ENCODE data around the gene ADIPOR2.

The ADIPOR2 gene

GRCh38 chr12:1812650-1813302 is 121.9 kb downstream of the ADIPOR2 start:
- no peak overlapping the region for H3K27ac ChIP-seq (ENCODE audit: poor library complexity, severe bottlenecking)
- H3K4me1 ChIP-seq (ENCODE audit: insufficient read depth, poor library complexity, severe bottlenecking) = no peaks in the 10 kb centered on the region
- DNase-seq (ENCODE audit: low spot score) (no peak), ATAC-seq (ENCODE audit: low read depth) (peak; percentile 49; the same call in 2 of the 3 replicates)
- H3K27me3 ChIP-seq (ENCODE audit: insufficient read depth, poor library complexity, severe bottlenecking) = peaks cover 24% of the 10 kb centered on the region
- no peaks in the 10 kb centered on the region for H3K36me3 ChIP-seq (ENCODE audit: low read depth)
- no peak overlapping the region for H3K4me3 ChIP-seq (ENCODE audit: severe bottlenecking)
- no peak for TF ChIP-seq CTCF (IDR thresholded peaks at IDR 0.05; ENCODE audit: poor library complexity, severe bottlenecking)
- no peaks in the 10 kb centered on the region for H3K9me3 ChIP-seq (ENCODE audit: severe bottlenecking)

- TF ChIP-seq CTCF (IDR thresholded peaks at IDR 0.05; ENCODE audit: poor library complexity, severe bottlenecking) = no peak
- no peak for DNase-seq (ENCODE audit: low spot score)
- H3K4me3 ChIP-seq (ENCODE audit: severe bottlenecking) = no peak overlapping the region
- no peaks in the 10 kb centered on the region for H3K9me3 ChIP-seq (ENCODE audit: severe bottlenecking)
- no peaks in the 10 kb centered on the region for H3K36me3 ChIP-seq (ENCODE audit: low read depth)
- H3K27ac ChIP-seq (ENCODE audit: poor library complexity, severe bottlenecking) = no peak overlapping the region
- peaks cover 28% of the 10 kb centered on the region for H3K27me3 ChIP-seq (ENCODE audit: insufficient read depth, poor library complexity, severe bottlenecking)
- no peaks in the 10 kb centered on the region for H3K4me1 ChIP-seq (ENCODE audit: insufficient read depth, poor library complexity, severe bottlenecking)
- ATAC-seq (ENCODE audit: low read depth) = no peak
Measured at GRCh38 chr12:1814266-1814665, 123.4 kb downstream of the ADIPOR2 start.

GRCh38 chr12:1815108-1815507 is 124.2 kb downstream of the ADIPOR2 start:
- peaks cover 37% of the 10 kb centered on the region for H3K27me3 ChIP-seq (ENCODE audit: insufficient read depth, poor library complexity, severe bottlenecking)

GRCh38 chr12:1815814-1816729 is 125.2 kb downstream of the ADIPOR2 start:
- no peaks in the 10 kb centered on the region for H3K36me3 ChIP-seq (ENCODE audit: low read depth)
- no peaks in the 10 kb centered on the region for H3K9me3 ChIP-seq (ENCODE audit: severe bottlenecking)
- DNase-seq (ENCODE audit: low spot score) (no peak), ATAC-seq (ENCODE audit: low read depth) (no peak)
- no peak overlapping the region for H3K27ac ChIP-seq (ENCODE audit: poor library complexity, severe bottlenecking)
- no peak overlapping the region for H3K4me3 ChIP-seq (ENCODE audit: severe bottlenecking)
- no peak for TF ChIP-seq CTCF (IDR thresholded peaks at IDR 0.05; ENCODE audit: poor library complexity, severe bottlenecking)
- no peaks in the 10 kb centered on the region for H3K4me1 ChIP-seq (ENCODE audit: insufficient read depth, poor library complexity, severe bottlenecking)
- H3K27me3 ChIP-seq (ENCODE audit: insufficient read depth, poor library complexity, severe bottlenecking) = peaks cover 47% of the 10 kb centered on the region

More at GRCh38 chr12:1815108-1815507, 124.2 kb downstream of the ADIPOR2 start:
- H3K9me3 ChIP-seq (ENCODE audit: severe bottlenecking) = no peaks in the 10 kb centered on the region
- H3K27ac ChIP-seq (ENCODE audit: poor library complexity, severe bottlenecking) = no peak overlapping the region
- no peak for DNase-seq (ENCODE audit: low spot score)
- H3K4me3 ChIP-seq (ENCODE audit: severe bottlenecking) = no peak overlapping the region
- H3K36me3 ChIP-seq (ENCODE audit: low read depth) = no peaks in the 10 kb centered on the region
- no peak for TF ChIP-seq CTCF (IDR thresholded peaks at IDR 0.05; ENCODE audit: poor library complexity, severe bottlenecking)
- H3K4me1 ChIP-seq (ENCODE audit: insufficient read depth, poor library complexity, severe bottlenecking) = no peaks in the 10 kb centered on the region
- ATAC-seq (ENCODE audit: low read depth) = no peak

Measured in RWPE2 (cell line).